HG02852 (cell line): ENCODE measurements around the gene SF3B6.
"Not testable (repeated sequence)": the region's sequence is repeated elsewhere in the genome, so short reads cannot be mapped to it uniquely, and the experiment has no call there.

Experiments
- ATAC-seq: cut with Tn5 transposase; IDR thresholded peaks from one replicate; pipeline ENCODE4 v1.9.1; 2021; ENCODE audit warnings: mild to moderate bottlenecking, moderate library complexity; ENCODE audit not compliant: unreplicated experiment

SF3B6 gene

DNA sequence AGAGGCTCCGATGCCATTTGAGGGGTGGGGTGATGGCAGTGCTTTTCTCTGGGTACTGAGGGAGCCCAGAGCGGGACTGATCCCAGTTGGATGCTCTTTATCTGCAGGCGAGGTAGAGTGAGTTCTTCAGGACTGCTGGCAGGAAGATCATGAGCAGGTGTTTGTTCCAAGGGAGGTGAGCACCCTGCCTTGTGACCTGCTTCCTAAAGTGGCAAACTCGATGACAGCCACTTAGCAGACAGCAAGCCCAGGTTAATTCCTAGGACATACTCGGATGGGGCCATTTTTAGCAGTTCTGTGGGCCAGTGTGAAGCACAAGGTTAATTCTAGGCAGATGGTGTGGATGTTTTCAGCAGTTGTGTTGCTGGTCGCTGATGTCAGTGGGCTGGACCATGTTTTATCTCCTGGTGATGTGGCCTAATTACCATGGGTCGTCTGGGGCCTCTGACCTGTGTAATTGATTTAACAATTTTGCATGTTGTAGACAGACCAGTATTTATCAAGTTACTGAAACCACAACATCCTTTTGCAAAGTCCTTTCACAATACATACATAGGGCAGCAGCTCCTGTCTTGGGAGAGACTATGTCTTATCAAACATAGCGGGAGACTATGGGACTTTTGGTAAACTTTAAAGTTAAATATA is 21.6 kb downstream of the SF3B6 start:
- ATAC-seq, result no peak

DNA sequence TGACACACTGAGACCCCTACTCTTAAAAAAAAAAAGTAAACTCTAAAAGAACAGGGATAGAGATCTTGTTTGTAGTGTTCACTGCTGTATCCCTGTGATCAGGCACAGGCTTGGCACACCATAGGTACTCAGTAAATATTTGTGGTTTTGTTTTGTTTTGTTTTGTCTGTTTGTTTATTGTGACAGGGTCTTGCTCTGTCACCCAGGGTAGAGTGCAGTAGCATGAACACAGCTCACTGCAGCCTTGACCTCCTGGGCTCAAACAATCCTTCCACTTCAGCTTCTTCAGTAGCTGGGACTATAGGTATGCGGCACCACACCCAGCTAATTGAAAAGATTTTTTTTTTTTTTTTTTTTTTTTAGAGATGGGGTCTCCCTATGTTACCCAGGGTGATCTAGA is 23.2 kb downstream of the SF3B6 start:
- no peak for ATAC-seq

DNA sequence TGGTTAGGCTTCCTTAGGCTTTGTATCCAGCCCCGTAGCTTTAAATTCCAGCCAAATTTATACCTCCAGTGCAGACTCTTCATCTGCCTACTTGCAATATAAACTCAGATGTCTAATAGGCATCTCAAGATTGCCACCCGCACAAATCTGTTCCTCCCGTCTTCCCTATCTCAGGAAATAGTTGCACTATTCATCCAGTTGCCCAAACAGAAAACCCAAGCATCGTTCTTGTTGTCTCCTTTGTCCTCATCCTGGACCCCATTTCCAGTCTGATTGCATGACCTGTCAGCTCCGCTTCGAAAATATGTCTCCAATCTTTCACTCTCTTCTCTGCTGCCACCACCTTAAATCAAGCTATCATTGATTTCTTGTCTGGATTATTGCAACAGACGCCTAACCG is 24.3 kb downstream of the SF3B6 start:
- no peak for ATAC-seq

DNA sequence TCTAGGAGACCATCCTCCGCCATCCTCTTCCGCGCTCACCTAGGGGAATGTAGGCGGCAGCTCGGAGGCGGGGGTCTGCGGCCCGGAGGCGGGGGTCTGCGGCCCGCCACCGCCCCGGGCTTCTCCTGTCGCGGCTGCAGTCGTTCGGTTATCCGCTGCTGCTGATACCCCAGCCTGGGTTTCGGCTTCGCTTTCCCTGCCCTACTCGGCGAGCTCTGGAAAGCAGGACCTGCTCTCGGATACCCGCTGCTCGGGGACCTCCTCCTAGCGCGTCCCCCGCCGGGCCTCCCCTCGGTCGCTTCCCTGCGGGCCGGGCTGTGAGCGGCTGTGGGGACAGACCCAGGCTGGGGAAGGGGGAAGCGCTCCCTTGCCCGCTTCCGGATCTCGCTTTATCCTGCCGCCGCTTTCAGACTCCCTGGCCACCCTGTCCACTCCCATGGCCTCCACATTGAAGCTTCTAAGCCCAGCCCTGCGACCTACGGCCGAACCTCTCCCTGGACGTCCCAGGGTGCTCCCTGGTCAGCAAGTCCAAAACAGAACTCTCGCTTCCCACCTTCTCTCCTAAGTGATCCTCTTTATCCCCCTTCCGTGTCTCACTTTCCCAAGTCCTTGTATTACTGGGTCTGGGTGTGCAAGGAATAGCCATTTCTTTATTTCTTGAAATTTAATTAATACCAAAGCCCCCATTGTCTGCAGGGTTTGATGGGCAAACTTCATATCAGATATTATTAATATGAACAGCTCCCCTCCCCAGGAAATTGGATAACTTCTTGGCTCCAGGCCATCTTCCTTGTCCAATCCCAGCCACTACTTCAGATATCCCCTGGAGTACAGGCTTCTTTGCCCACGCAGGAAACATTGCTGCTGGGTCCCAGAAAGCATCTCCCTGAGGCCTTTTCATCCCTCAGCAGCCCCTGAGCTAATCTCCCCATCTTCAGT is 25.8 kb downstream of the SF3B6 start:
- ATAC-seq, result no peak

DNA sequence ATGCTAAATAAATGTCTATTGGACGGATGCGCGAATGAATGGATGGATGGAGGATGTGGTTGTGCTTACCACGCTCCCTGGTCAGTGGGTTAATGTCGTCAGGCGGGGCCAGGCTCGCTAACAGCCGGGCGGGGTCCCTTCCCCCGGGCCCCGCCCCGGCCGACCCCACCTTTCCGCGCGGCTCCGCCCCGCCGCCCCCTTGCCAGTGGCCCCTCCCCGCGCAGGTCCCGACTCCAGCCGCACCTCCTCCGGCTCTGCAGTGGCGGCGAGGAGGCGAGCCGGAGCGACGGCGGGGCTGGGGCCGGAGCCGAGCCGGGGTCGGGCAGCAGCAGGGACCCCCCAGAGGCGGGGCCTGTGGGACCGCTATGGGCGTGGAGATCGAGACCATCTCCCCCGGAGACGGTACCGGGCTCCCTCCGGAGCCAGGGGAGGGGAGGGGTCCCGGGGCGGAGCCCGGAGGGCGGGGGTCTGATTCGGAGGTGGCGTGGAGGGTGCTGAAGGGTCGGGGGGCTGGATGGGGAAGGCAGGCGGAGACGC is 26.6 kb downstream of the SF3B6 start, which contains the start of gene FKBP1B:
FKBP1B (plus strand) TSS at position 257 of the 537 bp plus-strand sequence; CDS start at position 366, 109 bp downstream.
- ATAC-seq, result no peak

DNA sequence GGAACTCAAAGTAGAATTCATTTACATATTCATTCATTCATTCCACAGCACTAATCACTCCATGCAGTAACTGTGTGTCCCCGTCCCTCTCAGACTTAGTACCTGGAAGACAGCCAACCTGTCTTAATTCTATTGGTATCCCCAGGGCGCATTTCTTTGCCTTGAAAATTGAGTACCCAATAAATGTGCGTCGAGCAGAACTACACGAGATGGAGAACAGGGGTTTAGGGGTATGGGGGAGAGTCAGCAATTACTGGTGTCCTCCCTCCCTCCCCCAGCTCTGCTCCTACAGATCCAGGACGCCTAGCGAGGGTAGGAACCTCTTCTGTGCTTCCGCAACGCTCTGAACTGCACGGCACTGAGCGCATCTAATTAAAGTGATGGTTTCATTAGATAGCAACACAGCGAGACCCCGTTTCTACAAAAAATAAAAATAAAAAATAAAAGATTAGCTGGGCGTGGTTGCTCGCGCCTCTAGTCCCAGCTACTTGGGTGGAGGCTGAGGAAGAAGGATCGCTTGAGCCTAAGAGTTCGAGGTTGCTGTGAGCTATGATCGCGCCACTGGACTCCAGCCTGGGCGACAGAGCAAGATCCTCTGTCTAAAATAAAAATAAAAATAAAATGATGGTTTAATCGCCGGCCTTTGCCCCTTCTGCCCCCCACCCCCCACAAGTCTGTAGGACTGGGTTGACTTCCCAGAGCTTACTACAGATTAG is 27.2 kb downstream of the SF3B6 start:
- ATAC-seq, result no peak

DNA sequence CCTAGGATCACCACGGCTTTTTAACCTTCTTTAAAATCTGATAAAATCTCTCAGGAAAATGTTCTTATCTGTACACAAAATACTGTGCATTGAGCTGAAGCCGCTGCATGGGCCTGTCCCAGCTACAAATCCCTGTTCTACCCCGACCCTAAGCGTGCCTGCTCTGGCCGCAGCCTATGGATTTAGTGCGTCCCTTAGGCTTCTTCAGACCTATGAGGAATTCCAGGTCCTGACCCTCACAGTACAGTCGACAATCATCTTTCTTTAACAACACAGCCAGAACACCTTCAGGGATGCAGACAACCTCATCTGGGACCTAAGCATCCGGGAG is 28.5 kb downstream of the SF3B6 start:
- peak; percentile 7 for ATAC-seq

DNA sequence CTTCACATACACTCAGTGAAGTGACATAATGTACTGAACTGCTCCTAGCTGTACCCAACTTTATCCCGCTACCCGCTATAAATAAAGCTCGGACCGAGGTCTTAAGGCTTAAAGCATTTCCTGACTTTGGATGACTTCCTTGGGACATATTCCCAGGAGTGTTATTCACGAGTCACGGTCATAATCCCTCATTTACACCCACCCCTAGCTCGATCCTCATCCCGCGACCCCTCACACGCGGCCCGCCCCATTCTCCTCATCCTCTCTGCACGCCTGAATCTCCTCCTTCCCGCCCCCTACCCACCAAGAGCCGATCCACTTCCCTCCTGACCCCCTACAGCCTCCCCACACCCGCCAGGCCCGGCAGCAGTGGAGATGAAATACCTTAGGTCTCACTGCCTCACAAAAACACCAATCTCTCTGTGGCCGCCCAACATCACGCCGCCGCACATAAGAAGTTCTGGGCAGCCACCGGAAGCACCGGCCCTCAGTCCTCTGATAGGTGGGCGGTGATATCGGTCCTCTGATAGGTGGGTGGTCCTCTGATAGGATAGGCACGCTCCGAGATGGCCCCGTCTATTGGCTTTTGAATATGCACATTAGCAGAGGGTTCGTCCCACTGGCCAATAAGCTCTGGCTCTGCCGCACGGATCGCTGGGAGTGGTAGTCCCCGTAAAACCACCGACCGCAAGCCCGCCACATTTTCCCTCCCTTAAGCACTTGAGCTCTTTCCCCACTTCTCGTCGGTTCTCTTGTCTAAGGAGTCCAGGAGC is 29.0 kb downstream of the SF3B6 start, which contains the start of gene WDCP:
WDCP (minus strand) TSS at position 462 of the 773 bp plus-strand sequence. CDS start 7,897 bp downstream, outside the sequence.
- peak; percentile 99 for ATAC-seq

DNA sequence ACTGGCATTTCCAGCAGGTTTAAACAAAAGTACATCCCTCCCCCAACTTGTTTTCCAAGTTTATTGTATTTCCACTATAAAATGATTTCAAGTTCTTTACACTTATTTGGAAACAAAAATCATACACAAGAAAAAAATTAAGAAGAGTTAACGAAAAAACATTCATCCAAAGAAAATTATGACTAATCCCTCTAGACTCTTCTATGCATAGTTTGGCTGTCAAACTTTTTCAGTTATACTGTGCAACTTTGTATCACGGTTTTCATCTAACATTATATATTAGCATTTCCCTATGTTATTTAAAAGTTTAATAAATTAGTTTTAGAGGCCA is 29.6 kb downstream of the SF3B6 start:
- ATAC-seq, result no peak

DNA sequence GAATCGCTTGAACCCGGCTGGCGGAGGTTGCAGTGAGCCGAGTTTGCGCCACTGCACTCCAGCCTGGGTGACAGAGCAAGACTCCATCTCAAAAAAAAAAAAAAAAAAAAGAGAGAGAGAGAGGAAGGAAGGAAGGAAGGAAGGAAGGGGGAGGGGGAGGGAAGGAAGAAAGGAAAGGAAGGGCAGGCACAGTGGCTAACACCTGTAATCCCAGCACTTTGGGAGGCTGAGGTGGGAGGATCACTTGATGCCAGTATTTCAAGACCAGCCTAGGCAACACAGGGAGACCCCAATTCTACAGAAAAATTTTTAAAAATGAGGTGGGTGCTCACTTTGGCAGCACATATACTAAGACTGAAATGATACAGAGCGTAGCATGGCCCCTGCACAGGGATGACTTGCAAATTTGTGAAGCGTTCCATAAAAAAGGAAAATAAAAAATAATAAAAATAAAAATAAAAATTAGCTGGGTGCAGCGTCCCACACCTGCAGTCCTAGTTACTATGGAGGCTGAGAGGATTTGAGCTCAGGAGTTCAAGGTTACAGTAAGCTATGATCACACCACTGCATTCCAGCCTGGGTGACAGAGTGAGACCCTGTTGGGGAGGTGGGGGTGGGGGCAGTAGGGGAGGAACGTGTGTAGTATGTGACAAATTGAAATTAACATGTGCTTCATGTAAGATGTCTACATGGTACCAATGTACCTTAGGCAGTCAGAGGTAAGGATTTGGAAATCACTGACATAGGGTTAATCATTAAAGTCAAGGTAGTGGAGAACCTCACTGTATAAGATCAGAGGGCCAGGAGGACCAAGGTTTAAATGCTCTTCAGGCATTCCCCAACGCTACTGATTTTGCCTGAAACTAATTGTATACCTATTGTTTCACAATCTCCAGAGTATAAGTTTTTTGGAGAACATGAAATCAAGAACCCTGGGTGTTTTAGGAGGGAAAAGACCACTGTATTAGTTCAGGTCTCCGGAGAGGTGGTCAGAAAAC is 30.3 kb downstream of the SF3B6 start:
- no peak for ATAC-seq

DNA sequence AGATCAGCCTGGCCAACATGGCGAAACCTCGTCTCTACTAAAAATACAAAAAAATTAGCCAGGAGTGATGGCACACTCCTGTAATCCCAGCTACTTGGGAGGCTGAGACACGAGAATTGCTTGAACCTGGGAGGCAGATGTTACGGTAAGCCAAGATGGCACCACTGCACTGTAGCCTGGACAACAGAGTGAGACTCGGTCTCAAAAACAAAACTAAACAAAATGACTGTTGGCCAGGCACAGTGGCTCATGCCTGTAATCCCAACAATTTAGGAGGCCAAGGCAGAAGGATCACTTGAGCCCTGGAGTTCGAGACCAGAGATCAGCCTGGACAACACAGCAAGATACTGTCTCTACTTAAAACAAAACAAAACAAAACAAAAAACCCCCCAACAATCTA is 33.0 kb downstream of the SF3B6 start:
- ATAC-seq, result not testable (repeated sequence)

DNA sequence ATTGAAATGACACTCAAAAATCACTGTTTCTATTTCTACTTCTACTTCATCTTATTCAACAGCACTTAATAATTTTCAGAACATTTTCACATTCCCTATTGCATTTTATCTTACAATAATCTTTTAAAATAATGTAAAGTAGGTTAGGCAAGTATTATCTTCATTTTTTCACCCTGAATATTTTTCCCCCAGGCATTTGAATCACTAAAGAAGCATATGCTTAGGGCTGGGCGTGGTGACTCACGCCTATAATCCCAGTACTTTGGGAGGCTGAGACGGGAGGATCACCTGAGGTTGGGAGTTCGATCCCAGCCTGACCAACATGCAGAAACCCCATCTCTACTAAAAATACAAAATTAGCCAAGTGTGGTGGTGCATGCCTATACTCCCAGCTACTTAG is 35.6 kb downstream of the SF3B6 start:
- ATAC-seq, result no peak

DNA sequence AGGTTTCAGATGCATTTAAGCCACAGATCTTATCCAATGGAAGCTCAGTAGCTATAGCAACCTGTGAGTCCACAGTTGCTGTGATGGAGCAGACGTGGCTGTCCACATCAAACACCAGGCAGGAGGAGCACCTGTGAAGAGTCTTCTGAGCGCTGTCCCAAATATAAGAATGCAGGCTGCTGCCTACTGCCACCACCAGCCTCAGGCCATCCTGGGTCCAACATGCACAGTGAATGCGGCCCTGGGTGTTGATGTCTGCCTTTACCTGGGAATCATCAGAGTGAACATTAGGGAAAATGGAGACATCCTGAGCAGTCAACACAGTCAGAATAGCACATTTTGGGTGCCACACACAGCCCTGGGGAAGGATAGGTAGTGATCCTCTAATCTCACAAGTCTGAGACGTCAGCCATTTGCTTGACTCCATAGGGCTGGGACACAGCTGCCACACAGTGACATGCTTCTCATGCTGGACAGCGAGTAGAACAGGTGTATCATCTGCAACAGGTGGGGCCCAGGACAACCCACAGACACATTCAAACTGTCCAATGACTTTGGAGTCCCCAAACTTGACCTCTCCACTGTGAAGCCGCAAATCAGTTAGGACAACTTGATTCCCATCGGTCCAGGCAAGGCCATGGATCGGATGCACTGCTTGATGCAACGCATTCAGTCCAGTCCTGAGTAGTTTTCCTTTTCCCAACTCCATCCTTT is 37.2 kb downstream of the SF3B6 start:
- no peak for ATAC-seq

DNA sequence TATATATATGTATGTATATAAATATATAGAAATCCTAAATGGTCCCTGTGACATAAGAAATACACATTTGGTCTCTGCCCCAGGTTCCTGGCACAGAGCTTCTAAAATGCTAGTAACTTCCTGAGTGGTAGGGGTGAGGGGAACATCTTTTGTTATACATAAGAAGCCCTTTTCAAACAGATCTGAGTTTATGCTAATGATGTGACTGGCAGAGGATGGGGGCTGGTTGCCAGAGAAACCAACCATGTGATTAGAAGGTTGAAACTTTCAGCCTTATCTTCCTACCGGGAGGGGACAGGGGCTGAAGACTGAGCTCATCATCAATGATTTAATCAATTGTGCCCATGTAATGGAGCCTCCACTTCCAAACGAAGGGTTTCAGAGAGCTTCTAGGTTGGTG is 49.9 kb downstream of the SF3B6 start:
- ATAC-seq, result no peak

DNA sequence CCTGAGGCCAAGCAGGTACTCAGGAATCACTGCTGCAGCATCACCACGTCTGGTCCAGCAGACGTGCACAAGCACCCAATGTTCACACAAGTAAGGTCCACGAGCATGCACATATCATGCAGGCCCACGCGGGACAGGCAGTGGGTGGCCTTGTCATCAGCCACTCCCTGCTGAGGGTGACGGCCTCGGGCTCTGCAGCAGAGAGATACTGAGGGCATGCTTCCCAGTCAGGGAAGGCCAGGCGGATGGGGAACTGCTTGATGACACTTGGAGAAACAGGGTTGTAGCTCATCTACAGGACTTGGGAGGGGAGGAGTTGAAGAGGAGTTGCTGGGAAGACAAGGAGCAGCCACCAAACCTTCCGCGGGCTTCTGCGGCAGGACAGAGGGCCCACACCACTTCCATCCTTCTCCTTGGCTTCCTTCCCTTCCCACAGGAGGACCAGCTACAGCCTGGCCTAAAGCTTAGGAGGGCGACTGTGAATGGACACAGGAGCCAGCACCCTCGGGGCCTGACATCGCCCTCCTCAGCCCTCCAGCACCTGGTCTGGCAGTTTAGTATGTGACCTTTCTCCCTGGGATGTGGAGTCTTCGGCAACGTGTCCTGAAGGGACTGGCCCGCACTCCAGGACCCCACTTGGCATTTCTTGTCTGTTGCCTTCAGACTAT is 51.0 kb downstream of the SF3B6 start:
- no peak for ATAC-seq

DNA sequence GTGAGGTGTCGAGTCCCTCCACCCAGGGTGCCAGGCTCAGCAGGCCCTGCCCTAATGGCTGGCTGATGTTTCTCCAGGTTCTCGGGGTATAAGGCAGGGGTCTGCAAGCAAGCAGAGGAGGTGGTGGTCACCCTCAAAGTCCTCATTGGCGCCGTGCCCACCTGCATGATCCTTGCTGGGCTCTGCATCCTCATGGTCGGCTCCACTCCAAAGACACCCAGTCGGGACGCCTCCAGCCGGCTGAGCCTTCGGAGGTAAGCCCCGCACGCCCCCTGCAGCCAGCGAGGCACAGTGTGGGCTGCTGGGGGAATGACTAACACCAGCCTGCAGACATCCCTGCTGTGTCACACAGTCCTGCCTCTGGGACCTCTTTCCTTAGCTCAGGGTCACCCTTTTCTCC is 52.1 kb downstream of the SF3B6 start:
- ATAC-seq, result no peak

DNA sequence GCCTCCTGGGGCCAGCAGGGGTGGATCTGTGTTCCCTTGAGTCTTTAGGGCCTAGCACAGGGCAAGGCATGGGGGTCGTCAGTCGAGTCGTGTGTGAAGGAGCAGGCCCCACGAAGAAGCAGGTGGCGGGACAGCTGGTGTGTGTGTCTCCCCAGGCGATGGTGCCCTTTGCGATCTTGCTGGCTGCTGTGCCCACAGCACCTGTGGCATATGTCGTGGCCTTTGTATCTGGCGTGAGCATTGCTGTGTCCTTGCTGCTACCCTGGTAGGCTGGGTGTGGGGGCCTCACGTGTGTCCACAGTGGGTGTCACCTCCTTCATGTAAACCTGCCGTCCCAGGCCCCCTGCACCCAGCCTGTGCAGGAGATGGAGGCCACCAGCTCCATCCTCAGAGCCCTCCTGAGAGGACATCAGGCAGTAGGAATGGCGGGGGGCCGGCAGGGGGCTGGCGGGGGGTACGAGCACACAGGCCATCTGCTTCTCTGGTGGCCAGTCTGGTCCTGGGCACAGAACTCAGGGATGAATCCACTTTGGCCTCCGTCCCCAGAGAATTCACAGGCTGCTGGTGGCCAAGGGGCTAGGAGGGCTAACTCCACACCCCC is 53.1 kb downstream of the SF3B6 start:
- no peak for ATAC-seq
